ENCODE results near the gene SPAG9.
A peak's percentile ranks its signal among the peaks of the same experiment; 100 is the strongest.

Gene SPAG9

DNA sequence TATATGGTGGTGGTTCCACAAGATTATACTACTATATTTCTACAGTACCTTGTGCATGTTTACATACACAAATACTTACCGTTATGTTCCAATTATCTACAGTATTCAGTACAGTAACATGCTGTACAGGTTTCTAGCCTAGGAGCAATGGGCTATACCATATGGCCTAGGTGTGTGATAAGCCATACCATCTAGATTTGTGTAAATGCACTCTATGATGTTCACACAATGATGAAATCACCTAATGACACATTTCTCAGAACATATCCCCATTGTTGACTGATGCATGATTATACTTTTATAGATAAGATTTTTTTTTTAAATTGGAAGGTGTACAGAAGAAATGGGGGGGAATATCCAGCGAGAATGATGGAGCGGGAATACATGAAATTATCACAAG, 131.5 kb downstream of the SPAG9 start:
- DNase-seq (ENCODE audit: low spot score), result no peak

- no peak for DNase-seq (ENCODE audit: low spot score)
These were observed 132.2 kb downstream of the SPAG9 start for GRCh38 chr17:50988427-50988826.

DNA sequence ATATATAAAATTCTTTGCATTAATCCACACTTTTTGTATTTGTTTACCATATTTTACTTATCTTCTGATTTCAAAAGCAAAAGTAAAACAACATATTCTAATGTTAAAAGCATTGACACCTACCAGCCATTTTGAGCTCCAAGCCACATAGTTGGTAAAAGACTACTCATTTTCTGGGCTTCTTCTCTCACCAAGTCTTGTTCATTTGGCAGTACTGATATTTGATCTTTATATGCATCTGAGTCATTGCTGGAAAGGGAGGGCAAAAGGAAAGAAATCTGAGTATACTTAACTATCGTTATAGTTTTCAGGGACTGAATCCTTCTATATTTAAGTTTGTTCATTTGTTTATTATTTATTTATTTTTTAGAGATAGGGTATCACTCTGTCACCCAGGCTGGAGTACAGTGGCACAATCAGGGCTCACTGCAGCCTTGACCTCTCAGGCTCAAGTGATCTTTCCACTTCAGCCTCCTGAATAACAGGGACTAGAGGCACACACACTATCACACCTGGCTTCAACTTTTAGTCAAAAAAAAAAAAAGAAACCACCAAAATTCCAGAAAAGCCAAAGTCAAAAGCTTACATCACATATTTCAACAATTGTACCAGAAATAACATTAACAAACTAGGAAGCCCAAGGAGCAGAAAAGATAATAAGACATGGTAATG, 133.5 kb downstream of the SPAG9 start:
- DNase-seq (ENCODE audit: low spot score), result no peak

DNA sequence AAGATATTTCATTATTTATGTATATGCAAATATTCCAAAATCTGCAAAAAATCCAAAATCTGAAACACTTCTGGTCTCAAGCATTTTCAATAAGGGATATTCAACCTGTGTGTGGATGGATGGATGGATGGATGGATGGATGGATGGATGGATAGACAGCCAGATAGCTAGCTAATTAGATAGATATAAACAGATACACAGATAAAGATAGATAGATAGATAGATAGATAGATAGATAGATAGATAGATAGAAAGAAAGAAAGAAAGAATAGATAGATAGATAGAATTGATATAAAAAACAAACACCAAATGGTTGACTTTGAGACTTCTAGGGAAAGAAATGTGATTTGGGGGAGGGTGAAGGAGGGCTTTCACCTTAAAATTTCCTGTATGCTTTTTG, 139.4 kb downstream of the SPAG9 start:
- no peak for DNase-seq (ENCODE audit: low spot score)

- no peak for DNase-seq (ENCODE audit: low spot score)
These were observed 141.1 kb downstream of the SPAG9 start for GRCh38 chr17:50979524-50979927.

GRCh38 chr17:50977487-50978159, 143.0 kb downstream of the SPAG9 start:
- DNase-seq (ENCODE audit: low spot score), result no peak

GRCh38 chr17:50976951-50977472, 143.7 kb downstream of the SPAG9 start:
- no peak for DNase-seq (ENCODE audit: low spot score)

- DNase-seq (ENCODE audit: low spot score), result no peak
These were observed 146.8 kb downstream of the SPAG9 start for GRCh38 chr17:50973557-50974494.

GRCh38 chr17:50972577-50972976, 148.1 kb downstream of the SPAG9 start:
- DNase-seq (ENCODE audit: low spot score), result no peak

DNA sequence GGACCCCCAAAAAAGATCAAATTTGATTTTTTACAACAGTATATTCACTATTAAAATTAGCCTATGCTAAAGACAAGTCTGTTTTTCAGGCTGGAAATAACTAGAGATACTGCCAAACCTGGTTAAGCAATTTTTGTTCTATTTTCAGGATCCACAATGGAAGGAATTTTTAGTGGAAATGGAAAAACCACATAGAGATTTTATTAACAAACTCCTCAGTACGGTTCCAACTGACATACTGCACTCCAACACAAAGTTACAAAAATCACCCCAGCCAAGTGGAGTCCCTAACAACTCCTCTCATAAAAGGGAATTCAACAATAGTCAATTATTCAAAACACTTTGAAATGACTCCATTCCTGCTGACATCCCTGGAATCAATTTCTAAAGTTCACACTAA, 152.9 kb downstream of the SPAG9 start:
- DNase-seq (ENCODE audit: low spot score), result no peak

- DNase-seq (ENCODE audit: low spot score), result no peak
These were observed 154.5 kb downstream of the SPAG9 start for GRCh38 chr17:50966163-50966666.

GRCh38 chr17:50963139-50963538, 157.5 kb downstream of the SPAG9 start:
- no peak for DNase-seq (ENCODE audit: low spot score)

DNA sequence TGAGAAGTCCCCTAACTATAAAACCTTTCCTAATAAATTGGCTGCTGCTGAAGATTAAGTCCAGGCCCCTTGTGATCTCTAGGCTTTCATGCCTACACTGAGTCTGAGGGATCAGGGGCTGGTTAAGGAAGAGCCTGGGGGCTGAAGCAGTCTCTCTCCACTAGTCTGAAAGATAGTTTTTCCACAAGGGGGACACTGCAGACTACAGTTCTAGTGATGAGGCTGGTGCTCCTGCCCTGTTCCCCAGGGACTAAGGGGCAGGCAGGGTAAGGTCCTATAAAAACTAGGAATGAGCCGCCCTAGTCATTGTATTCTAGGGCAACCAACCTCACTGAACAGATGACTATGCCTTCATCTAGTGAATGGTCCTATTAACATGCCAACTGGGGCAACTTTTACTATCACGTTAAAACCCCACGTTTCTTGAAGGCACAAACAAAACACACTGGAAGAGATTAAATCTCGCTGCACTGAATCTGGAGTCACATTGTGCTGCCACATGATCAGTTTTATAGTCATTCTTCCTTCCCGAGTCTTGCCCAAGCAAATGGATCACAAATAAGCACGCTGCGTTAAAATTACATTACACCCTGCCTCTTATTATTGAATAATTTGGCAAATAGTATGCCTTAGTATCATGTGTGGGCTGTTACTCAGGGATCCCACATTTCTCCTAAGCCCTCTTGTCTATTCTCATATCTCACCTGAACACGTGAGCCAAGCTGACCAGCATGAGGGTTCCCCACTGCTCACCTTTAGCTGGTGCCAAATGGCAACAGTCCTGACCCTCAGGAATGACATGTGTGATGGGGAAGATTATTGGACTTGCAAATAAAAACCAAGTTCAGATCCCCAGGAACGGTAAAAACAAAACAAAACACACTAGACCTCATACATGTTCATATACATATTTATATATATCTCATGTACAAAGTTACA, 159.1 kb downstream of the SPAG9 start:
- DNase-seq (ENCODE audit: low spot score), result no peak

DNA sequence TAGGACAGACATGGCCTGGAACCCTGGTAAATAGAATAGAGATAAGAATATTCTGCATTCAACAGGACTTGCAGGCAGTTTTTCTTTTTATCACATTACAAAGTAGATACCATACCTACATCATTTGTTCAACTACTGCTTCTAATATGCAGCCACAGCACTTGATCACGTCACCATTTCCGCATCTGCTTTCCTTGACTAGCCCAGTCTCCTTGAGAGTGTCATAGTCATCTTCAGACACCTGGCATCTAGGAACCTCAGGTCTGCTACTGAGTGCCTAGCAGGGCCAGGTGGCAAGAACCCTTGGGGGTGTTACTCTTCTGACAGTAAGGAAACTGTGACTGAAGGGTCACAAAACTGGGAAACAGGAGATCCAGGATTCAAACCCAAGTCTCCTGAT, 161.3 kb downstream of the SPAG9 start:
- peak; percentile 22 for DNase-seq (ENCODE audit: low spot score)

GRCh38 chr17:50957600-50958575, 162.8 kb downstream of the SPAG9 start:
- no peak for DNase-seq (ENCODE audit: low spot score)

GRCh38 chr17:50956750-50957523, 163.7 kb downstream of the SPAG9 start:
- DNase-seq (ENCODE audit: low spot score), result peak; percentile 75

- no peak for DNase-seq (ENCODE audit: low spot score)
These were observed 164.3 kb downstream of the SPAG9 start for GRCh38 chr17:50956409-50956749.

- no peak for DNase-seq (ENCODE audit: low spot score)
These were observed 165.0 kb downstream of the SPAG9 start for GRCh38 chr17:50955667-50956120.

DNA sequence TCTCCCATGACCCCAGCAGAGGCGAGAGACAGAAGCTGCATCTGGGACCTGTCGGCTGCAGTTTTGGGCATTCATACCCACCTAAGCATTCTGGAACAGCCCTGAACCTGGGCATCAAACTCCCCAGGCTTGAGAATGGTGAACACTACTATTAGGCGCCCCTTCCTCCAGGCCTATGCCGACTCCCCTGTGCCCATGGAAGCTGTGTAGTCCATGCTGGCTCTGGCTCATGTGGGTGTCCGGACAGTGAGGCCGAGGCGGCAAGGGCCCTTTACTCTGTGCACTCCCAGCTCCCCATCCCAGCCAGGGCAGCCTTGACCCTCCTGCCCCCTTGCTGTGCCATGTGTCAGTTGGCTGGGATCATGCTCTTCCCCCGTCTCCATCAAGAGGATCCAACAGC, 165.5 kb downstream of the SPAG9 start:
- no peak for DNase-seq (ENCODE audit: low spot score)
